ENCODE results near the gene SPAAR.

Gene SPAAR

GRCh38 chr9:35935261-35935660, 26.0 kb downstream of the SPAAR start:
- H3K27ac ChIP-seq, result no peak overlapping the region
- TF ChIP-seq, protein P1, sequence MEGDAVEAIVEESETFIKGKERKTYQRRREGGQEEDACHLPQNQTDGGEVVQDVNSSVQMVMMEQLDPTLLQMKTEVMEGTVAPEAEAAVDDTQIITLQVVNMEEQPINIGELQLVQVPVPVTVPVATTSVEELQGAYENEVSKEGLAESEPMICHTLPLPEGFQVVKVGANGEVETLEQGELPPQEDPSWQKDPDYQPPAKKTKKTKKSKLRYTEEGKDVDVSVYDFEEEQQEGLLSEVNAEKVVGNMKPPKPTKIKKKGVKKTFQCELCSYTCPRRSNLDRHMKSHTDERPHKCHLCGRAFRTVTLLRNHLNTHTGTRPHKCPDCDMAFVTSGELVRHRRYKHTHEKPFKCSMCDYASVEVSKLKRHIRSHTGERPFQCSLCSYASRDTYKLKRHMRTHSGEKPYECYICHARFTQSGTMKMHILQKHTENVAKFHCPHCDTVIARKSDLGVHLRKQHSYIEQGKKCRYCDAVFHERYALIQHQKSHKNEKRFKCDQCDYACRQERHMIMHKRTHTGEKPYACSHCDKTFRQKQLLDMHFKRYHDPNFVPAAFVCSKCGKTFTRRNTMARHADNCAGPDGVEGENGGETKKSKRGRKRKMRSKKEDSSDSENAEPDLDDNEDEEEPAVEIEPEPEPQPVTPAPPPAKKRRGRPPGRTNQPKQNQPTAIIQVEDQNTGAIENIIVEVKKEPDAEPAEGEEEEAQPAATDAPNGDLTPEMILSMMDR (IDR thresholded peaks at IDR 0.05), result no peak
- no peak for TF ChIP-seq ZFX (IDR thresholded peaks at IDR 0.05; ENCODE audit: borderline replicate concordance)

GRCh38 chr9:35935755-35936509, 26.6 kb downstream of the SPAAR start:
- H3K27ac ChIP-seq, result no peak overlapping the region
- no peak for TF ChIP-seq ZFX (IDR thresholded peaks at IDR 0.05; ENCODE audit: borderline replicate concordance)
- TF ChIP-seq, protein P1 (IDR thresholded peaks at IDR 0.05), result no peak

GRCh38 chr9:35937227-35937626, 27.9 kb downstream of the SPAAR start:
- no peak for TF ChIP-seq ZFX (IDR thresholded peaks at IDR 0.05; ENCODE audit: borderline replicate concordance)
- TF ChIP-seq, protein P1 (IDR thresholded peaks at IDR 0.05), result no peak
- H3K27ac ChIP-seq, result no peak overlapping the region

DNA sequence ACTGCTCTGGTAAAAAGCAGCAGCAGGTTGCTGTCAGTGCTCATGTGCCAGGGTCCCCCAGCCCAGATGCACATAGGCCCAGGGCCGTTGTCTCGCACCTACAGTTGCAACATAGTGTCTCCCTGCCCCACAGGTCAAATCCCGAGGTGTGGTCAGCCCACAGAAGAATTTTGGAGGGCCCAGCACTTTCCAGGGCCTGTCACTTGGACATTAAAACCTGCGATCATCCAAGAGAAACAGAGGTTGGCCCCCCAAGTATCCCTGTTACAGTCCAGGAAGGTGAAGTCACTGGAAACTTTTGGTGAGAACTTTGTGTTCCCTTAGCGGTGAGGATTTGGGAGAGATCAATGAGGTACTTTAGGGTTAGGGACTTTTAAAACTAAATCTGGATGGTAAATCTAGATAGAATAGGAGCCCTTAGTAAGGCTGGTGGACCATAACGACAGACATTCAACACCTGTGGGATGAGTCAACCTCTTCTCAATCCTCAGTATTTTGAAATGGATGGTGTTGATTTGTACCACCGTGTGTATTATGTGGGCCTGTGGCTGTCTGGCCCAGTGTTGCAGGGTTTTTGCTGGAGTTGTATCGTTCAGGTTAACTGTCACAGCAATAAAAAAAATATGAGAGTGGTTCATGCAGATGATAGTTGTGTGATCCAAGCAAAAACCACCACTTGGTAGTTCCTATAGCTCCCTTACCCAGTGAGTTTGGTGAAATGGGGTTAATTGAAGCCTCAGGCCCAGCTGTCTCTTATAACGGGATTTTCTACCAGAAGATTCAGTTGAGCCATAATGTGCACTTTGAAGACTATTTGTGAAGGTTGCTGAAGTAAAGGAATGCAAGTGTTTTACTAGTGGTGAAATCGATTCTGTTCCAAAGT, 29.4 kb downstream of the SPAAR start:
- no peak for TF ChIP-seq ZFX (IDR thresholded peaks at IDR 0.05; ENCODE audit: borderline replicate concordance)
- TF ChIP-seq, protein P1 (IDR thresholded peaks at IDR 0.05), result no peak
- no peak overlapping the region for H3K27ac ChIP-seq

- no peak overlapping the region for H3K27ac ChIP-seq
- no peak for TF ChIP-seq ZFX (IDR thresholded peaks at IDR 0.05; ENCODE audit: borderline replicate concordance)
- TF ChIP-seq, protein P1 (IDR thresholded peaks at IDR 0.05), result no peak
Observed at GRCh38 chr9:35939679-35940250, 30.5 kb downstream of the SPAAR start.

GRCh38 chr9:35940458-35941407, 31.4 kb downstream of the SPAAR start:
- no peak overlapping the region for H3K27ac ChIP-seq
- TF ChIP-seq, protein P1 (IDR thresholded peaks at IDR 0.05), result no peak
- TF ChIP-seq ZFX (IDR thresholded peaks at IDR 0.05; ENCODE audit: borderline replicate concordance), result no peak

All from 22Rv1 (cell line).